Renal cortical epithelial cell (primary cell): ENCODE results near the gene KRT6B. TPM values are rescaled to one million over a fixed set of nuclear protein-coding genes. Genes with fewer than 3 reads are reported as not detected.
"Not testable (repeated sequence)": the region's sequence is repeated elsewhere in the genome, so short reads cannot be mapped to it uniquely, and the experiment has no call there.

Experiments used
- DNase-seq: peaks from one replicate; pipeline ENCODE4 v3.0.0-alpha.2; 2011; ENCODE audit warnings: low read depth
- total RNA-seq: library from RNA; depleted of rRNA; stranded (reverse); fragments of >200 nt; gene quantifications from 2 replicates; pipeline ENCODE4 v1.2.3, GENCODE V29; 2014

Gene KRT6B
- total RNA-seq, 1 donor from 2014 or later: 0.05 TPM

DNA sequence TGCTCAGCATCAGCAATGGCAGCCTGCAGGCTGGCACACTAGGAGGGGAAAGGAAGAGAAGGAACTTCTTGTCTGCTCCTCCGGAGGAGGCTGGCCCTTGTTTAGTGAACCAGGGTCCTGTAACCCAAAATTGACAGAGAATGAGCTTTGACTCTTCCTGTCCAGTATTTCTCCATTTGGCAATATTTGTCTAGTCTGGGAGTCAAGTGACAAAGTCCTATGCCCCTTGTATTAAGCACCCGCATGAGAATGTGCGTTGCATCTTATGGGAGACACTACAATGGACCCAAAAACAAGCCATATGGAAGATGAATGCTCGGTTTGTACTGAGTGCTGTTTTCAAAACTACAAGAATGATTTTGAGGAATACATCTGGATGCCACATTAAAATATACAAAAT is 17.9 kb upstream of the KRT6B start:
- DNase-seq: no peak

DNA sequence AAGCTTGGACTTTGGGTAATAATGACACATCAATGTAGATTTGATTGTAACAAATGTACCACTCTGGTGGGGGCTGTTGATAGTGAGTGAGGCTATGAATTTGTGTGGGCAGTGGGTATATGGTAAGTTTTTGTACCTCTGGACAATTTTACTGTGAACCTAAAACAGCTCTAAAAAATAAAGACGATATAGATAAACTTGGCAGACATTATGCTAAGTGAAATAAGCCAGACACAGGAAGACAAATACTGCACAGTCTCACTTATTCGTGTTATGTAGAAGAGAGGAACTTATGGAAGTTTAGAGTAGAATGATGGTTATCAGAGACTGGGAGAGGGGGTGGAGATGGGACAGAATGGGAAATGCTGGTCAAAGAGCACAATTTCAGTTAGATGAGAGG is 13.0 kb upstream of the KRT6B start:
- no peak for DNase-seq

DNA sequence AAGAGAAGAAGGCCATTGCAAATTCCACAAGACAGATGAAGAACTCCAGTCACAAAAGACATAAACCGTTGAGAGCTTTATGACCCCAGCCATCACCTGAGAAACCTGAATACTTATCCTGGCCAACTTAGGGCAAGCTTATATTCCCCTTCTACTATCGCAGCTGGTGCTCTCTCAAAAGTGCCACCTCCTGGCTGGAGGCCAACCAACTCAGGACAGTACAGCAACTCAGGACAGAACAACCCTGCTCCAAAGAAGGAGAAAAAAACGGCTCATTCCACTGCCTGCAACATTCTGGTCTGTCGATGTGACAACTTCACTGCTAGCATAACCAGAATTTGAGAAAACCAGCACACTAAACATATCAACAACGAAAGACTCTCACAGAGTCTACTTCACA is 9.7 kb upstream of the KRT6B start:
- no peak for DNase-seq

DNA sequence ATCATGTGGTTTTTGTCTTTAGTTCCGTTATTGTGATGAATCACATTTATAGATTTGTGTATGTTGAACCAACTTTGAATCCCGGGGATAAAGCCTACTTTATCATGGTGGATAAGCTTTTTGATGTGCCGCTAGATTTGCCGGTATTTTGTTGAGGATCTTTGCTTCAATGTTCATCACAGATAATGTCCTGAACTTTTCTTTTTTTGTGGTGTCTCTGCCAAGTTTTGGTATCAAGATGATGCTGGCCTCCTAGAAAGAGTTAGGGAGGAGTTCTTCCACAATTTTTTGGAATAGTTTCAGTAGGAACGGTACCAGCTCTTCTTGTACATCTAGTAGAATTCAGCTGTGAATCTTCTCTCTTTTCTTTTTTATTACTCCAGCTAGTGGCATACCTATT is 6.9 kb upstream of the KRT6B start:
- no peak for DNase-seq

DNA sequence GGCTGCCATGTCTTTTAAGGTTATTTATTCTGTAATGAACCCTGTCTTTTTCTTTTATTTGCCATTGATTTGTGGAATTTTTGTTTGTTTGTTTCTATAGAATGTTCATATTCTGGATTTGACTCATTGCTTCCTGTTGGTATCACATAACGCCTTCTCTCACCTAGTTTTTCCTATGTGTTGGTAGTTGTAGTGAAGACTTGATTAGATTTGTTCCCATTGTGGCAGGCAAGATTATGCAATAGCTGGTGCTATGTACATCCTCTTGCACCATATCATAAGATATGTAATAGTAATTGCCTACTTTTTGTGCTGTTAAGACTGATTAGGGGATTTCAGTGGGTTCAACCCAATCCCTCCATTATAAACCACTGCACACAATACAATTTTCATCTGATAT is 3.9 kb upstream of the KRT6B start:
- no peak for DNase-seq

DNA sequence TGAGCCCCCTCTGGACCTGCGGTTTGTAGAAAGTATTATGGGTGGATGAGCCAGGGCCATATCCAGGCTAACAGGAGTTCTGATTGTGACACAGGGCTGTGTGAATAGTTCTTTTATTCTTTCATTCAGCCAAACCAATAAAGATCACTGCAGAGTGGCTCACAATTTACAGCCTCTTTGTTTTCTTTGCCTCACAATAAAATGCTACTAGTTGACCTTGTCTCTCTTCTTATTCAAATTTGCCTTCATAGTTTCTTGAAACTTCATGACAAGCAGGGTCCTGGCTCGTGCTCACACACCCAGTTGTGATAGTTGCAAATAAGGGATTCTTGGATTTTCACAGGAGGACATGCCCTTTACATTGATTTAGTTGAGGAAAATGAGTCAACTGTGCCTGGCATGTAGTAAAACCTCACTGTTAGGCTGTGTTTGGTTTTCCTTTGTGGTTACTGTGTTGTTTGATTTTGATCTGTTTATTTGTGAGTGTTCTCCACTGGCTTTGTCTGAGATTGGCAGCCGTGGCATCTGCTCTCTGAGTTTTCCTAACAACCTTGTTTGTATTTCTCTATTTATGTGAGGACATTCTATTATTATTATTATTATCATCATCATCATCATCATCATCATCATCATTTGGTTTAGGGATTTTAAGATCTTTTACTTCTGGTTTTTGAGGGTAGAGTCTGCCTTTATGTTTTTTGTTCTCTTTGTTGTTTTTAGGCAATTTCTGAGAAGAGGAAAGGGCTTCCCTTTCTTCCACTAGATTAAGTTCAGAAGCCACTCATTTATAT is 2.7 kb upstream of the KRT6B start:
- peak; percentile 63 for DNase-seq

DNA sequence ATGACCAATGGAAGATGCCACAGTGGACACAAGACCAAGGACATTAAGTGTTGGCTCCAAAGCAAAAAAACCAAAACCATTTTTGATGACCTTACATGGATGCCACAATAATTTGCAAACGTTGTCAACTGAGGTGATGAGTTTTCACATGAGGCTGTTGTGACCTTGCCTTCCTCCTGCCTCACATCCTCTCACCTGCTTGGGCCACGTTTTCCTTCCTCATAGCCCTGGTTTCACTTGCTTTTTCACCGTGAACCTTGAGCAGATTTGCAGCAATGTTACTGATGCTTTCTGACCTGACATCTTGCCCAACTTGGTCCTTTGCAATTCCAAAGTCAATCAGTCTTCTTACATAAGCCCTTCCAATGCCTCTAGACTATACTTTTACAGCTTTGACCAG is 3.7 kb downstream of the KRT6B start:
- DNase-seq: no peak

DNA sequence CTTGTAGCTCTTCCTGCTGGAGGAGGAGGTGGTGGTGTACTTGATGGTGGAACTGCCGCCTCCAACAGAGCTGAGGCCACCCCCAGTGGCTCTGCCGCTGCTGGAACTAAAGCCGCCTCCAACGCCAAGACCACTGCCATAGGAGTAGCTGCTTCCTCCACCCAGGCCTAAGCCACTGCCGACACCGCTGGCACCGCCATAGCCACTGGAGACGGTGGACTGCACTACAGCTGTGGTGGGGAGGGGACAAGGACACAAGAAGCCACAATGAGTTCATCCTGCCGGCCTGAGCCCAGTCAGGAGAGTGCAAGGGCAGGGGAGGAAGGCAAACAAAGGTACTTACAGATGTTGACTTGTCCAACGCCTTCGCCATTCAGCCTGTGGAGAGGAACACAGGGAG is 4.8 kb downstream of the KRT6B start:
- not testable (repeated sequence) for DNase-seq

DNA sequence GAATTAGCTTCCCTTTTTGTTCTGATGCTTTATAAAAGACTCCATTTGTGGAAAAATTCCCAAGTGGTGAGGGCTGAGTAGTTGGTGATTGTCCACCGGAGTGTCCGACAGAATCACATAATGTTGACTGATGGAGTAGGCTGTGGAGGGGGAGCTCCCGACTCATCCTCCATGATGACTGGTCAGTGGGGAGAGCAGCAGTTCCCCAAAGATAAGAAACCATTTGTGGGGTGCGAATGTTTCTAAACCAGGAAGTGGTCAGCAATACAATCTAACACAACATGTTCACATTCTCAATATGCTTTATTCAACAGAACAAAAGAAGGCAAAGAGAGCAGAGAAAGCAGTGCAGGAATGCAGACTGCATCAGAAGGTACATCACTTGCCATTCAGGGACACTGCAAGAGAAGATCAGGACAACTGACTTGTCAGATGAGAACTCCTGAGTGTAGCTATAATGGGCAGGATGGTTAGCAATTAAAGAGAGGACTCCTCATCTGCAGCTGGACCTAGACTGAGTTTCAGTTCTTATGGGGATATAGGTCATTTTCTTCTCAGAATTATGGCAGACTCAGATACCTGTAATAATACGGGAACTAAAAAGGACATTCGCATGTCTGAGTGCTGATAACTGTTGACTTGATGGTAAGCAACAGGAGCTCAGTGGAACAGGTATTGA is 5.4 kb downstream of the KRT6B start:
- no peak for DNase-seq

DNA sequence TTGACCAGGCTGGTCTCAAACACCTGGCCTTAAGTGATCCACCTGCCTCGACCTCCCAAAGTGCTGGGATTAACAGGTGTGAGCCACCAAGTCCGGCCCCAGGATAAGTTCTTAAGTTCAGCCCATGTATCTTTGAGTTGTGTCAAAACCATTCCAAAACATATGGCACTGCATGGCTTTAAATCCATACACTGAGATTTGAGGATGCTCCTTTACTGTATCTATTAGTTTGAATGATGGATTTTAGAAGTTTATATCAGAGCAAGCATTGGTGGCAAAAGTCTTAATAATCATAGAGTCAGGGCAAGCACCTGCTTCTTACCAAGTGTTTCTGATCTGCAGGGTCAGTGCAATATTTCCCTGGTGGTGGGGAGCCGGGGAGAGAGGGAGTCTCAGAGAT is 6.1 kb downstream of the KRT6B start:
- no peak for DNase-seq

DNA sequence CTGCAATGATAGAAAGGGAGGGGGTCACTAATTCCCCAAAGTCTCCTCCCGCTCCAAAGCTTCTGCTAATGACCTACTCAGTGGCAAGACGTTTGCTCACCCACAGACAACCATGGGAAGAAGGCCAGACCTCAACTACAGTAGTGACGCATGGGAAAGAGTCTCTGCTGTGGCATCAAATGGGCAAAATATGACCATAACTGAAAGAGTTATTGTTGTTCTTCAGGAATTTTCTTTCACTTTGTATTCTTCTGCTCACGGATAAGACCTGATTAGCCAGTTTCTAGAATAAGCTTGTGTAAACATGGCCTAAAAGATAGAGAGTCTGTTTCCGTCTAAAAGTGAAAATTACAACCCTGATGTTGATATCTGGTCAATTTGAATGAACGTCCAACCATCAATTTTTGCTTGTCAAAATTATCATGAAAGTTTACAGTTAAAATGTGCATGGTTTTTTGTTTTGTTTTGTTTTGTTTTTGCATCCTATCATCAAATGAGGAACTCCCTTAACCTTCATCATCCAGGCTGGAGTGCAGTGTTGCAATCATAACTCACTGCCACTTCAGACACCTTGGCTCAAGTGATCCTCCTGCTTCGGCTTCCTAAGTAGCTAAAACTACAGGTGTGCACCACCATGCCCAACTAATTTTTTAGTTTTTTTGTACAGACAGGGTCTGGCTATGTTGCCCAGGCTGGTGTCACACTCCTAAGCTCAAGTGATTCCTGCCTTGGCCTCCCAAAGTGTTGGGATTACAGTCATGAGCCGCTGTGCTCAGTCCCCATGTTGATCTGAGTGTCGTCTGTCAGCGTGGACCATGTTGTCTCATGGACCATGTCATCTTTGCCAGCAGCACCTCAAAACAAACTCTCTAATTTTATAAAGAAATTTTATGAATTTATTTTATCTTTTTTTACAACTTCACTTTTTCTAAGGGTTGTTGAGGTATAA is 7.0 kb downstream of the KRT6B start:
- DNase-seq: no peak

DNA sequence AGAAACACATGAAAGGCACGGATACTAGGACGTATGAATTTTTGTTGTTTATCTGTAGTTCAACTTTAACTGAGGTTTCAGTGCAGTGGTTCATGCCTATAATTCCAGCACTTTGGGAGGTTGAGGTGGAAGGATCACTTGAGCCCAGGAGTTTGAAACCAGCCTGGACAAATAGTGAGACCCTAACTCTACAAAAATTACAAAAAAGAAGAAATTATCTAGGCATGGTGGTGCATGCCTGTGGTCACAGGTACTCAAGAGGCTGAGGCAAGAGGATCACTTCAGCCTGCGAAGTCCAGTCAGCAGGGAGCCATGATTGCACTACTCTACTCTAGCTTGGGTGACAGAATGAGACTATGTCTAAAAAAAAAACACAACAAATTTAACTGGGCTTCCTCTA is 8.0 kb downstream of the KRT6B start:
- DNase-seq: no peak

DNA sequence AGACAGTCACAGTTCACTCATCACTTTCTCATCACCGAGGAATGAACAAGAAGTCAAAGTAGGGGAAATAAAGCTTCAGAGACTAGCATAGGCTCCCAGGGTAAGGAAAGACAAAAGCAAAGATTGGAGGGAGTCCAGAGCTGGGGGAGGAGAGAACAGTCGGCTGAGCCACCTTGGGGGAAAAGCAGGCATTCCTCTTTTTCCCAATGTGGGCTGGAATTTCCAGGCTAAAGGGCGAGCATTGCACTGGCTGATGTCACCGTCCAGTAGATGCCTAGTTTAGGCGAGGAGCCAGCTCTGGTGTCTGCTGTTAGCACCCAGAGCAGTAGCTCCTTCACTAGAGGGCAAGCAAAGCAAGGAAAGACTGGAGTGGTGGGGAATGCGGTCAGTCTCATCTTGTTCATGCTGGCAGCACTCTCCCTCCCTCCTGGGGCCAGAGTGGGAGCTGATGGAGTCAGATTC is 9.3 kb downstream of the KRT6B start:
- DNase-seq: peak; percentile 94

DNA sequence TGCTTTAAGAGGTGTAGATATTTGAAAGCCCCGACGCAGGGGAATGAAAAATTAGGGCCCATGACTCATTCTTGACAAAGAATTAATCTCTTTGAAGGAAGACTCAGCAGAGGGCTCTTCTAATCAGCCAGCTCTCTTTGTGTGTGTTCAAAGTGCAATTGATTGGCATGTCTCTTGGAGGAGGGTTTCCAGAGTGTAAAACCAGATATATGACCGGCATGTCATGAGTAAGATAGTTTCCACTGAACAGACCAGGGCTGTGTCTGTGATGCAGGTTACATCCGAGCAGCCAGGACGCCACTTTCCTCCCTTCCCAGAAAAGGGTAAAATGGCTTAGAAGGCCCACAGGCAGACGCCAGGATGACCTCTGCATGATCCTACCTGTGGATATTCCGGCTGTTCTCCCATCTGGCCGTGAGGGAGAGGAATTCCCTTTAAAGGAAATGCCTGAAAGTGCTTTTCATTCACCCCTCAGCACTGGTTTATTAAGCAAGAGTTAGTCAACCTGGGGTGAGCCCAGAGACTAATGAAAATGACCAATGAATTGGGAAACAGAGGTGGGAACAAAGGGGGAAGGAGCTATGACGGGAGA is 10.5 kb downstream of the KRT6B start:
- DNase-seq: peak; percentile 87

DNA sequence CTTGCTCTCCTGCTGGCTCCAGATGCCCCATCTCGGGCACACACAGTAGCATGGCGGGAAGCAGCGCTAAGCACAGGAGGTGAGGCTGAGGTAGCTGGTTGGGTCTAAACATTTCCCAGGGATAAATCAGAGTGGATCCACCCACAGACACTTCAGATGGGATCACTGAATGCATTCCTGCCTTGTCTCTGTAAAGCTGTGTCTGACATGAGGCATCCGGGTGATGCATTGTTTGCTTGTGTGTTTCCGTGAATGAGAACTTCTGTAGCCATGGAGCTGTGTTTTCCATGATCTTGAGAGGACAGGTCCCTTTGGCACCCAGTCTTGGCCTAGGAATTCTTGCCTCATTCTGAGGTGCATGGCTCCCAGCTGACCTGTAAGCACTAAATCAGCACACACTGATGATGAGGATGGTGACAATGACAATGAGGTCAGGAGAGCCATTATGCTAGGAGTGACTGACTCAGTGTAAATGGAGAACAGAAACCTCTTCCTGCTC is 11.1 kb downstream of the KRT6B start:
- peak; percentile 78 for DNase-seq

DNA sequence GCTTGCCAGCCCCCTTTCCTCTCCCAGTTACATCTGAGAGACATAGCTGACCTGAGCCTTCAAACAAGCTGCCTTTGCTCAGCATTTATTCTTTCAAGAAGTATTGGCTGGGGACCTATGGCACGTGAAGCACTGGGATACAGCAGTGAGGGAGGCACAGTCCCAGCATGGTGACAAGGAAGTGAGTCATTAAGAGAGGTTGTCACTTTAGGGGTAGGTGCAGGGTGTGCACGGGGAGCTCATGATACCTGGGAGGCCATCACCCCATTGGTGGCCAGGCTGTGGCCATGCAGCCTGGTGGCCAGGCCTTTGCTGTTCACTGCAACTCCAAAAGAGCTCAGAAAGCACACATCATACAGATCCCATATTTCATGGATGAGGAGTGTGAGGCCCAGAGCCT is 12.1 kb downstream of the KRT6B start:
- no peak for DNase-seq

DNA sequence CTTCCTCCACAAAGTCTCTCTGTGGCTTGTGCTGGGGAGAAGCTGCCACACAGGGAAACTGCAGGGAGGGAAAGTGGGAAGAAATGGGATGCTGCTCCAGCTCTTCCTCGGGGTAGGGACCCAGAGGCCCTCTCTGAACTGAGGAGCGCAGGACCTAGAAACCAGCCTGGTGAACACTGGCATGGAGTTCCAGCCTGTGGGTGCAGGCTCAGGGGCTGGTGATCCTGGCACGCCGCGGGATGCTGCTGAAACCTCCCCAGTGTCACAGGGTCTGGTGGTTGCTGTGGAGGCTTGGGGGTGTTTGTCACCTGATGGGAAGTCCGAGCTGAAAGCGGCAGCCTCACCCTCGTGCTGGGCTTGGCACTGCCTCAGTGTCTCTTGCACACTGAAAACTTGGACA is 12.5 kb downstream of the KRT6B start:
- no peak for DNase-seq

DNA sequence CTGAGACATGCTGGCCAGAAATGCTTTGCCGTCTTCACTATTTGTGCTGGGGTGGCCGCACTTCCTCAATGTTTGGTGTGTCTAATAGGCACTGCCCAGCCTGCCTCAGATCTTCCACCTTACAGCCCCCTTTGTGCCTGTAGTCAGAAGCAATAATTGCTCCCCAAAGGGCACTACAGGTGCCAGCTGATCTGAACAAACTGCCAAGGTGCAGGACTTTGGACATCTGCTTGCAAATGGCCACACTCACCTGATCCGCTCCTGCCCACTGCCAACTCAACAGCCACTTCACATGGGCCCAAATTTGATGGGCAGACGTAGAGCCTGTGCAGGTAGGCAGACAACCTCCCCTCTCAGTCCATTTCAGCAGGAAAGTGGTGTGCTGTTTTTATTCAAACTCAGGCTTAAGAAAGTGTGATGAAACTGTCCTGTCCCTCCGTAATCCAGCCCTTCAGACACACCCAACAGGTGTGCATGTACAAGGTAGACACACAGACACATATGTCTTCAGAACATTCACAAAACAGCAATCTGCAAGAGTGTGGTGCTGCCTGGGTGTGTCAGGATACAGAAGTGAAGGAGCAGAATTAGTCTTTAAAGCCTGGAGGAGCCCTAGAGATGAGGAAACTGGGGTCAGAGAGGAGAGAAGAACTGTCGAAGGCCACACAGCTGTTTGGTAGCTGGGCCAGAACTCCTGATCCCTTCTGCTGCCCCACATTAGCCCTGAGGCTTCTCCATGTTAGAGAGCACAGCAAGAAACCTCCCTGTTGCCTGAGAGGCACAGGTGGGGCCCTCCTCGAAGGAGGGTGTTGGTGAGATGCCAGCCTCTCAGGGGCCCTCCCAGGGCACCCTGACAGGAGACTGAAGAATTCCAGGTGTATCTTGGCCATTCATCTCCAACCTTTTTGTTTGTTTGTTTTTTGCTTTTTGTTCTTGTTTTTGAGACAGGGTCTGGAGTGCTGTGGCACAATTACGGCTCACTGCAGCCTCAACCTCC is 13.3 kb downstream of the KRT6B start:
- DNase-seq: no peak

DNA sequence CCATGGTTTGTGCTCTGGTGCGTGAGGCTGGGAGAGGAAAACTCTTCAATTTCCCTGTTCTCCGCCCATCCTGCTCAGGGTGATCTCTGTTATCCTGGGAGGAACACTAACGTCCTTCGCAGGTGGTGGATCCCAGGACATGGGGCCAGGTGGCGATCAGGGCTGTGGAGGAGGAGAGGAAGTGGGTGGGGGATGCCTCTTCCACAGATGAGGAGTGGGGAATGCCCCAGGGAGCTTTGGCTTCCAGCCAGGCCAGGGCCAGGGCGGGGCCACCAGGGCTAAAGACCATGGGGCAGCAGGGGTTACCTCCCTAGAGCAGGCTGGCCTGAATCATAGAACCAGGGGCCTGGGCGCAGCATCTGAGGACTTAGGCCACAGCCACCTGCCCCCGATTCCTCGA is 14.4 kb downstream of the KRT6B start:
- DNase-seq: no peak

DNA sequence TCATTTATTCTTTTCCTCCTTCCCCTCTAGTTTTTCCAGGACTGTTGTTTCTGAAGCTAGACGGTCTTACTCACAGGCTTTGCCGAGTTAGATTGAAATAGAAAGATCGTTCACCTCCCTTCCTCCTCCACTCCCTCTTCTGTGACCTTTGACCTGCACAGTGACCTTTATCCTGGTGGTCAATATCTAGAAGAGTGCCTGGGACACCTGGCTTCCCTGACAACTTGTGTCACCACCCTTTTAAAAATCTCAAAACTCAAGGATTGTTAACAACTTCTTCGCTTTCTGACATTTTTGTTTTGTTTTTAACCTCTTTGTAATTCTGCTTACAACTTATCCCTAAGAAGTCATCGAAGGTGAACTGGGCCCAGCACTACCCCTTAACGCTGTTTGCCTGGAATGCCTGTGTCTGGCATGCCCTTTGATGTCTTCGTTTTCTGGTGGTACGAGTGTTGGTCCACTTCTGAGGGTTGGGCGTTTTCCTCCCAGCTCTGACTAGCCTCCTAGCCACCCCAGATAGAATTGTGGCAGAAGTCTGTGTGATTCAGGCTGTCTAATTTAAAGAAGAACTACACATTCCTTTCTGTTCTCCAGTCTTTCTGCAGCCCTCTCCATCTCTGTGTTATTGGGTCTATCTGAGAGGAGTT is 15.0 kb downstream of the KRT6B start:
- DNase-seq: no peak
